ENCODE data around the gene BRD1.
"Not testable (repeated sequence)": the region's sequence is repeated elsewhere in the genome, so short reads cannot be mapped to it uniquely, and the experiment has no call there.

The BRD1 gene

GRCh38 chr22:49781886-49782285 is 45.8 kb downstream of the BRD1 start:
- H3K27me3 ChIP-seq (ENCODE audit: control insufficient read depth, insufficient read depth, low read length); H3K27ac ChIP-seq (ENCODE audit: low read length); H3K9ac ChIP-seq (ENCODE audit: low read length); H3K4me1 ChIP-seq (ENCODE audit: control insufficient read depth, low read depth, low read length); H3K4me3 ChIP-seq (ENCODE audit: low read length); H3K9me3 ChIP-seq (ENCODE audit: control insufficient read depth, low read depth, low read length): not testable (repeated sequence)
- peaks cover 31% of the 10 kb centered on the region for H3K36me3 ChIP-seq (ENCODE audit: control insufficient read depth, low read depth, low read length)

- H3K9ac ChIP-seq (ENCODE audit: low read length), result no peak overlapping the region
- H3K27ac ChIP-seq (ENCODE audit: low read length), result no peak overlapping the region
- no peaks in the 10 kb centered on the region for H3K9me3 ChIP-seq (ENCODE audit: control insufficient read depth, low read depth, low read length)
- H3K36me3 ChIP-seq (ENCODE audit: control insufficient read depth, low read depth, low read length), result peaks cover 25% of the 10 kb centered on the region
- no peaks in the 10 kb centered on the region for H3K4me1 ChIP-seq (ENCODE audit: control insufficient read depth, low read depth, low read length)
- no peak overlapping the region for H3K4me3 ChIP-seq (ENCODE audit: low read length)
- no peaks in the 10 kb centered on the region for H3K27me3 ChIP-seq (ENCODE audit: control insufficient read depth, insufficient read depth, low read length)
Measured at GRCh38 chr22:49781289-49781782, 46.3 kb downstream of the BRD1 start.

GRCh38 chr22:49780698-49781288 is 46.9 kb downstream of the BRD1 start:
- Histone ChIP-seq H3K9me3 (ENCODE audit: control insufficient read depth, low read depth, low read length) (no peaks in the 10 kb centered on the region), H3K4me1 (ENCODE audit: control insufficient read depth, low read depth, low read length) (no peaks in the 10 kb centered on the region), H3K36me3 (ENCODE audit: control insufficient read depth, low read depth, low read length) (peaks cover 22% of the 10 kb centered on the region), H3K4me3 (ENCODE audit: low read length) (no peak overlapping the region), H3K27me3 (ENCODE audit: control insufficient read depth, insufficient read depth, low read length) (no peaks in the 10 kb centered on the region), H3K9ac (ENCODE audit: low read length) (no peak overlapping the region), H3K27ac (ENCODE audit: low read length) (no peak overlapping the region)

- Histone ChIP-seq H3K4me3 (ENCODE audit: low read length) (no peak overlapping the region), H3K9me3 (ENCODE audit: control insufficient read depth, low read depth, low read length) (no peaks in the 10 kb centered on the region), H3K27me3 (ENCODE audit: control insufficient read depth, insufficient read depth, low read length) (no peaks in the 10 kb centered on the region), H3K4me1 (ENCODE audit: control insufficient read depth, low read depth, low read length) (no peaks in the 10 kb centered on the region), H3K36me3 (ENCODE audit: control insufficient read depth, low read depth, low read length) (peaks cover 25% of the 10 kb centered on the region), H3K27ac (ENCODE audit: low read length) (no peak overlapping the region), H3K9ac (ENCODE audit: low read length) (no peak overlapping the region)
Measured at GRCh38 chr22:49779853-49780697, 47.6 kb downstream of the BRD1 start.

- Histone ChIP-seq H3K4me3 (ENCODE audit: low read length) (no peak overlapping the region), H3K9me3 (ENCODE audit: control insufficient read depth, low read depth, low read length) (no peaks in the 10 kb centered on the region), H3K27ac (ENCODE audit: low read length) (no peak overlapping the region), H3K4me1 (ENCODE audit: control insufficient read depth, low read depth, low read length) (no peaks in the 10 kb centered on the region), H3K36me3 (ENCODE audit: control insufficient read depth, low read depth, low read length) (peaks cover 28% of the 10 kb centered on the region), H3K27me3 (ENCODE audit: control insufficient read depth, insufficient read depth, low read length) (no peaks in the 10 kb centered on the region), H3K9ac (ENCODE audit: low read length) (no peak overlapping the region)
Measured at GRCh38 chr22:49779211-49779610, 48.5 kb downstream of the BRD1 start.

GRCh38 chr22:49777569-49778249 is 50.0 kb downstream of the BRD1 start:
- peaks cover 27% of the 10 kb centered on the region for H3K36me3 ChIP-seq (ENCODE audit: control insufficient read depth, low read depth, low read length)
- no peaks in the 10 kb centered on the region for H3K4me1 ChIP-seq (ENCODE audit: control insufficient read depth, low read depth, low read length)
- no peaks in the 10 kb centered on the region for H3K9me3 ChIP-seq (ENCODE audit: control insufficient read depth, low read depth, low read length)
- H3K27me3 ChIP-seq (ENCODE audit: control insufficient read depth, insufficient read depth, low read length), result no peaks in the 10 kb centered on the region
- no peak overlapping the region for H3K9ac ChIP-seq (ENCODE audit: low read length)
- H3K27ac ChIP-seq (ENCODE audit: low read length), result no peak overlapping the region
- H3K4me3 ChIP-seq (ENCODE audit: low read length), result no peak overlapping the region

- H3K27me3 ChIP-seq (ENCODE audit: control insufficient read depth, insufficient read depth, low read length), result no peaks in the 10 kb centered on the region
- no peak overlapping the region for H3K27ac ChIP-seq (ENCODE audit: low read length)
- no peaks in the 10 kb centered on the region for H3K9me3 ChIP-seq (ENCODE audit: control insufficient read depth, low read depth, low read length)
- H3K4me1 ChIP-seq (ENCODE audit: control insufficient read depth, low read depth, low read length), result no peaks in the 10 kb centered on the region
- H3K9ac ChIP-seq (ENCODE audit: low read length), result no peak overlapping the region
- no peak overlapping the region for H3K4me3 ChIP-seq (ENCODE audit: low read length)
- H3K36me3 ChIP-seq (ENCODE audit: control insufficient read depth, low read depth, low read length), result peaks cover 27% of the 10 kb centered on the region
Measured at GRCh38 chr22:49776891-49777290, 50.8 kb downstream of the BRD1 start.

- H3K27me3 ChIP-seq (ENCODE audit: control insufficient read depth, insufficient read depth, low read length), result no peaks in the 10 kb centered on the region
- H3K36me3 ChIP-seq (ENCODE audit: control insufficient read depth, low read depth, low read length), result peaks cover 27% of the 10 kb centered on the region
- H3K4me1 ChIP-seq (ENCODE audit: control insufficient read depth, low read depth, low read length), result no peaks in the 10 kb centered on the region
- H3K9me3 ChIP-seq (ENCODE audit: control insufficient read depth, low read depth, low read length), result no peaks in the 10 kb centered on the region
- H3K4me3 ChIP-seq (ENCODE audit: low read length), result no peak overlapping the region
- no peak overlapping the region for H3K27ac ChIP-seq (ENCODE audit: low read length)
- no peak overlapping the region for H3K9ac ChIP-seq (ENCODE audit: low read length)
Measured at GRCh38 chr22:49775867-49776511, 51.7 kb downstream of the BRD1 start.

GRCh38 chr22:49775191-49775866 is 52.3 kb downstream of the BRD1 start:
- H3K36me3 ChIP-seq (ENCODE audit: control insufficient read depth, low read depth, low read length), result peaks cover 27% of the 10 kb centered on the region
- no peak overlapping the region for H3K9ac ChIP-seq (ENCODE audit: low read length)
- H3K27me3 ChIP-seq (ENCODE audit: control insufficient read depth, insufficient read depth, low read length), result no peaks in the 10 kb centered on the region
- no peaks in the 10 kb centered on the region for H3K9me3 ChIP-seq (ENCODE audit: control insufficient read depth, low read depth, low read length)
- H3K4me1 ChIP-seq (ENCODE audit: control insufficient read depth, low read depth, low read length), result no peaks in the 10 kb centered on the region
- H3K4me3 ChIP-seq (ENCODE audit: low read length), result no peak overlapping the region
- no peak overlapping the region for H3K27ac ChIP-seq (ENCODE audit: low read length)

- no peaks in the 10 kb centered on the region for H3K4me1 ChIP-seq (ENCODE audit: control insufficient read depth, low read depth, low read length)
- H3K27me3 ChIP-seq (ENCODE audit: control insufficient read depth, insufficient read depth, low read length), result no peaks in the 10 kb centered on the region
- H3K27ac ChIP-seq (ENCODE audit: low read length), result no peak overlapping the region
- no peak overlapping the region for H3K9ac ChIP-seq (ENCODE audit: low read length)
- H3K36me3 ChIP-seq (ENCODE audit: control insufficient read depth, low read depth, low read length), result peaks cover 27% of the 10 kb centered on the region
- H3K4me3 ChIP-seq (ENCODE audit: low read length), result no peak overlapping the region
- H3K9me3 ChIP-seq (ENCODE audit: control insufficient read depth, low read depth, low read length), result no peaks in the 10 kb centered on the region
Measured at GRCh38 chr22:49774499-49775151, 53.0 kb downstream of the BRD1 start.
